ENCODE data around the gene HDAC10. TPM values are rescaled to one million over a fixed set of nuclear protein-coding genes. Genes with fewer than 3 reads are reported as not detected.

The HDAC10 gene
- total RNA-seq, 1 experiment from 2014 or later: 52.9 TPM

- Mint-ChIP-seq H3K4me3 (ENCODE audit: low read depth, unreplicated experiment) (peak overlapping the region; percentile 90), H3K4me1 (ENCODE audit: low read depth, unreplicated experiment) (peaks cover 61% of the 10 kb centered on the region), H3K9me3 (ENCODE audit: low read depth, unreplicated experiment) (no peaks in the 10 kb centered on the region), H3K36me3 (ENCODE audit: insufficient read depth, unreplicated experiment) (peaks cover 54% of the 10 kb centered on the region), H3K27me3 (ENCODE audit: unreplicated experiment) (no peaks in the 10 kb centered on the region), H3K27ac (ENCODE audit: unreplicated experiment) (peak overlapping the region; percentile 63)
- no TSS peak for BruUV-seq (replicated peaks)
- no peak for TF ChIP-seq CTCF (IDR thresholded peaks at IDR 0.05; ENCODE audit: unreplicated experiment)
- intact Hi-C loops (cut with micrococcal nuclease; ENCODE audit: unreplicated experiment): no loop called here
- no peak for DNase-seq
- CTCF ChIA-PET: interaction anchor here (0.7 to 2.2 kb wide), 8 partner anchors 10 to 67 kb away, joined by 3 to 26 read pairs (median 5); partner anchors contain the start of genes DENND6B, HDAC10 and PLXNB2
These were observed 43.2 kb upstream of the HDAC10 start for GRCh38 chr22:50294319-50294656.

- Mint-ChIP-seq H3K36me3 (ENCODE audit: insufficient read depth, unreplicated experiment) (peaks cover 54% of the 10 kb centered on the region), H3K27ac (ENCODE audit: unreplicated experiment) (peak overlapping the region; percentile 63), H3K27me3 (ENCODE audit: unreplicated experiment) (no peaks in the 10 kb centered on the region), H3K9me3 (ENCODE audit: low read depth, unreplicated experiment) (no peaks in the 10 kb centered on the region), H3K4me1 (ENCODE audit: low read depth, unreplicated experiment) (peaks cover 61% of the 10 kb centered on the region), H3K4me3 (ENCODE audit: low read depth, unreplicated experiment) (peak overlapping the region; percentile 90)
- intact Hi-C loops (cut with micrococcal nuclease; ENCODE audit: unreplicated experiment): no loop called here
- no TSS peak for BruUV-seq (replicated peaks)
- DNase-seq: peak; percentile 88
- CTCF ChIA-PET: interaction anchor here (0.7 to 2.2 kb wide), 8 partner anchors 10 to 66 kb away, joined by 3 to 26 read pairs (median 5); partner anchors contain the start of genes DENND6B, HDAC10 and PLXNB2
- no peak for TF ChIP-seq CTCF (IDR thresholded peaks at IDR 0.05; ENCODE audit: unreplicated experiment)
These were observed 42.6 kb upstream of the HDAC10 start for GRCh38 chr22:50293441-50294318.

GRCh38 chr22:50292643-50293440 is 41.8 kb upstream of the HDAC10 start:
- peak overlapping the region; percentile 84 for H3K27ac Mint-ChIP-seq (ENCODE audit: unreplicated experiment)
- peak overlapping the region; percentile 90 for H3K4me3 Mint-ChIP-seq (ENCODE audit: low read depth, unreplicated experiment)
- intact Hi-C loops (cut with micrococcal nuclease; ENCODE audit: unreplicated experiment): no loop called here
- no peaks in the 10 kb centered on the region for H3K27me3 Mint-ChIP-seq (ENCODE audit: unreplicated experiment)
- CTCF ChIA-PET: interaction anchor here (1.0 to 2.2 kb wide), 6 partner anchors 11 to 42 kb away, joined by 5 to 26 read pairs (median 6); partner anchors contain the start of gene HDAC10
- peak; percentile 40 for DNase-seq
- BruUV-seq (replicated peaks): TSS peak; percentile 19
- no peak for TF ChIP-seq CTCF (IDR thresholded peaks at IDR 0.05; ENCODE audit: unreplicated experiment)
- H3K36me3 Mint-ChIP-seq (ENCODE audit: insufficient read depth, unreplicated experiment): peaks cover 52% of the 10 kb centered on the region
- H3K4me1 Mint-ChIP-seq (ENCODE audit: low read depth, unreplicated experiment): peaks cover 55% of the 10 kb centered on the region
- H3K9me3 Mint-ChIP-seq (ENCODE audit: low read depth, unreplicated experiment): no peaks in the 10 kb centered on the region

DNA sequence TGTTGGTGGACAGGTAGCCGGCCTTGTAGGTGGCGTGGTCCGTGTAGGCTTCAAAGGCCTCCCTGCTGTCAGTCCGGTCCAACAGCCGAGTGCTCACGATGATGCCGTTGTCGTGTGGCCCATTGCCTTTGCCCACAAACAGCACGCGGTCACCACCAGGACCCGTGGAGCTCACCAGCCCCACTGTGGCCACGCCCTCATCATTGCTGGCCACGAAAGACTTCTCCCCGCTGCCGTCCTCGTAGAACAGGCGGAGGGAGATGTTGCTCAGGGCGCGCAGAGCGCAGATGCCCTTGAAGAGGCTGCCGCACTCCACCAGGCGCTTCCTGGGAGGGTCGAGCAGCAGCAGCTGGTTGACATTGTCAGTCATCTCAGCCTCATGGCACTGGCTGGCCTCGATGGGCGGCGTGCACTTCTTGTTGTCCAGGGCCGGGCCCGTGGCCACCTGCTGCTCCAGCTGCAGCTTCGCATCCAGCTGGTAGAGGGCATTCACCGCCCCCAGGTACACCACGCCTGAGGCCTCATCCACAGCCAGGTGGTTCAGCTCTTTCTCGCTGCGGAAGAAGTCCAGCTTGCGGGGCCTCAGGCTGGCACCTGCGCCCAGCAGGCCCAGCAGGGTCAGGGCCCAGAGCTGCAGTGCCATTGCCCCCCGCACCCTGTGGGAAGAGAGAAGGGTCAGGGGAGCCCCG is 39.0 kb upstream of the HDAC10 start:
- no peak for DNase-seq
- H3K4me1 Mint-ChIP-seq (ENCODE audit: low read depth, unreplicated experiment): peaks cover 30% of the 10 kb centered on the region
- H3K4me3 Mint-ChIP-seq (ENCODE audit: low read depth, unreplicated experiment): no peak overlapping the region
- CTCF ChIA-PET: no interaction called here
- H3K27ac Mint-ChIP-seq (ENCODE audit: unreplicated experiment): no peak overlapping the region
- intact Hi-C loops (cut with micrococcal nuclease; ENCODE audit: unreplicated experiment): no loop called here
- TSS peak; percentile 34 for BruUV-seq (replicated peaks)
- peaks cover 61% of the 10 kb centered on the region for H3K36me3 Mint-ChIP-seq (ENCODE audit: insufficient read depth, unreplicated experiment)
- H3K27me3 Mint-ChIP-seq (ENCODE audit: unreplicated experiment): no peaks in the 10 kb centered on the region
- no peak for TF ChIP-seq CTCF (IDR thresholded peaks at IDR 0.05; ENCODE audit: unreplicated experiment)
- no peaks in the 10 kb centered on the region for H3K9me3 Mint-ChIP-seq (ENCODE audit: low read depth, unreplicated experiment)
